ENCODE data around the gene GTF2H1. TPM values are rescaled to one million over a fixed set of nuclear protein-coding genes. Genes with fewer than 3 reads are reported as not detected.
"Not testable (repeated sequence)": the region's sequence is repeated elsewhere in the genome, so short reads cannot be mapped to it uniquely, and the experiment has no call there.

GTF2H1 gene
- total RNA-seq, 1 donor from 2014 or later: 30.8 TPM

DNA sequence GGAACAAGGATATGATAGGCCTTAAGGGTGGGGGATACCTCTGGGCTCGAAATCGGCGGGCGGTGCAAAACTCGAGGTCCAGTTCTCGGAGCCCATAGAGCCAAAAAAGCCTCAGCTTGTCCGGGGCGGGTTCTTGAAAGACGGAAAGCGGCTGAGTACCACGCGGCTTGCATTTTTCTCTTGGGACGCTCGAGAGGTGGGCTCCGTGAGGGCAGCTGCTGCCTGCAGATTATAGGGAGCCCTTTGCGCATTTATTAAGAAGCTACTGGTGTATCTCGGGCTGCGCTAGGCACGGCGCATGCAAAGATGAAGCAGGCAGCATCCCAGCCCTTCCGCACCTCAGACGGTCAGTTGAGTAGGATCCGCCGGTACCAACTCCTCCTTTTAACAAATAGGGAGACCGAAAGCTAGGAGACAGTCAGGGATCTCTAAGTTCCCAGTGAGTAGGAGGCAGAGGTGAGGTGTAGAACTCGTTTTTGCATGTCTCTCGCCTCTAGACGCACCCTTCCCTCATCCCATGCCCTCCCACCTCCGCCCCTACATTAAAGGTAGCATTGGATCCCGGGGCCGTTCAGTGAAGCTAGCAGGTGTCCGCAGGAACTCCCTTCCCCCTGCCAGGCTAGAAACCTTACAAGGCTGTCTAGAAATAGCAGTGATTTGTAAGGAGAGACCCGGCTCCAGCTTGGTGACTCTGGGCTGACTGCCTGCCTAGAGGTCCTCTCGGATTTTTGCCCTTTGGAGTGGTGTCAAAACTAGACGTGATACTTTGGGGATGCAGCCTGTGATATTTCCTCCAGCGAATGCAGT, 72.8 kb downstream of the GTF2H1 start:
- TF ChIP-seq, protein P1, sequence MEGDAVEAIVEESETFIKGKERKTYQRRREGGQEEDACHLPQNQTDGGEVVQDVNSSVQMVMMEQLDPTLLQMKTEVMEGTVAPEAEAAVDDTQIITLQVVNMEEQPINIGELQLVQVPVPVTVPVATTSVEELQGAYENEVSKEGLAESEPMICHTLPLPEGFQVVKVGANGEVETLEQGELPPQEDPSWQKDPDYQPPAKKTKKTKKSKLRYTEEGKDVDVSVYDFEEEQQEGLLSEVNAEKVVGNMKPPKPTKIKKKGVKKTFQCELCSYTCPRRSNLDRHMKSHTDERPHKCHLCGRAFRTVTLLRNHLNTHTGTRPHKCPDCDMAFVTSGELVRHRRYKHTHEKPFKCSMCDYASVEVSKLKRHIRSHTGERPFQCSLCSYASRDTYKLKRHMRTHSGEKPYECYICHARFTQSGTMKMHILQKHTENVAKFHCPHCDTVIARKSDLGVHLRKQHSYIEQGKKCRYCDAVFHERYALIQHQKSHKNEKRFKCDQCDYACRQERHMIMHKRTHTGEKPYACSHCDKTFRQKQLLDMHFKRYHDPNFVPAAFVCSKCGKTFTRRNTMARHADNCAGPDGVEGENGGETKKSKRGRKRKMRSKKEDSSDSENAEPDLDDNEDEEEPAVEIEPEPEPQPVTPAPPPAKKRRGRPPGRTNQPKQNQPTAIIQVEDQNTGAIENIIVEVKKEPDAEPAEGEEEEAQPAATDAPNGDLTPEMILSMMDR (conservative IDR thresholded peaks at IDR 0.05; ENCODE audit: low read depth, low read length): no peak
- no peak for DNase-seq (ENCODE audit: low read depth)
- H3K4me3 ChIP-seq (ENCODE audit: low read depth, low read length): peak overlapping the region; percentile 76

DNA sequence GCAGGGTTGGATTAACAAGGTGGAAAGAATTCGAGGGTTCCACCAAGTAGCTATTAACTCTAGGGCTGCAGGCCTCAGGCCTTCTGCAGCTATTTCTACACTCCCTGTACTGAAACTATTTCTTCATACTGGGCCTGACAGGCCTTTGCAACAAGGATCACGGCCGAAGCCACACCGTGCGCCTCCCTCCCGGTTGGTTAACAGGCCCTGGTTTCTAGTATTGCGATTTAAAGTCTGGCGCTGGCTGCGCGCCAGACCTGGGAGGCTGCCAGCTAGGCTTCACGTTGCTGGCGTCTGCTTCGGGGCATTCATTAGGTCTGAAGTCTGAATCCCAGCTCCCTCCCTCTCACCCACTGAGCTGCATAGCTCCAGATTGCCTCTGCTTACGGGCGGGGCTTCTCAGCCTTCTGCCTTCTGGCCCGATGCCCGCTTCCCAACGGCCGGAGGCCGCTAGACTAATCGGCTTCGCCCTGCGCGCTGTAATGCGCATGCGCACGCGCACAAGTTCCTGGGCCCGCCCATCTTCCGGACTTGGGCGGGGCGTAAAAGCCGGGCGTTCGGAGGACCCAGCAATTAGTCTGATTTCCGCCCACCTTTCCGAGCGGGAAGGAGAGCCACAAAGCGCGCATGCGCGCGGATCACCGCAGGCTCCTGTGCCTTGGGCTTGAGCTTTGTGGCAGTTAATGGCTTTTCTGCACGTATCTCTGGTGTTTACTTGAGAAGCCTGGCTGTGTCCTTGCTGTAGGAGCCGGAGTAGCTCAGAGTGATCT, 73.6 kb downstream of the GTF2H1 start:
- peak; percentile 89 for DNase-seq (ENCODE audit: low read depth)
- H3K4me3 ChIP-seq (ENCODE audit: low read depth, low read length): peak overlapping the region; percentile 76
- TF ChIP-seq, protein P1 (conservative IDR thresholded peaks at IDR 0.05; ENCODE audit: low read depth, low read length): no peak

DNA sequence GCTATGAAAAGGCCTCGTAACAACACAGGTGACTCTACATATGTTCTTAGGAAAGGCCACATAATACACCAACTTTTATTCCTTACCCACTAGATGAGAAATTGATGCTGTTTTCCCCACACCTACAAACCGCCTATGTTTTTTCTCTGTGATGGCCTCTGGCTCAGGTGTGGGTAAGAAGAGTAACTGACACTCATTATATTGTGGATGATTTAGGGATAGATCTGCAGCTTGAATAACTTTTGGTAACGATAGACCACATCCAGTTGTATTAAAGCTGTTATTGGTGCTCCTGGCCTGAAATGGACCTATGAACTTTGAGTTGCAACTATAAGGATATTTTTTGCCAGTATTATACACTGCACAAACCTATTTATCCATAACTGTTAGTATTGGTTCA, 75.6 kb downstream of the GTF2H1 start:
- no peak overlapping the region for H3K4me3 ChIP-seq (ENCODE audit: low read depth, low read length)
- TF ChIP-seq, protein P1 (conservative IDR thresholded peaks at IDR 0.05; ENCODE audit: low read depth, low read length): no peak
- DNase-seq (ENCODE audit: low read depth): no peak

DNA sequence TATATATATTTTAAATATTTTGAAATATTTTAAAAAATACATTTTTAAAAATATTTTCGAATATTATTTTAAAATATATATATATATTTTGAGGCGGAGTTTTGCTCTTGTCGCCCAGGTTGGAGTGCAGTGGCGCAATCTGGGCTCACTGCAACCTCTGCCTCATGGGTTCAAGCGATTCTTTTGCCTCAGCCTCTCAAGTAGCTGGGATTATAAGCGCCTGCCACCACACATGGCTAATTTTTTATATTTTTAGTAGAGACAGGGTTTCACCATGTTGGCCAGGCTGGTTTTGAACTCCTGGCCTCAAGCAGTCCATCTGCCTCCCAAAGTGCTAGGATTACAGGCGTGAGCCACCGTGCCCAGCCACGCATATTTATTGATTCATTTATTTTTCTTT, 78.7 kb downstream of the GTF2H1 start:
- H3K4me3 ChIP-seq (ENCODE audit: low read depth, low read length); DNase-seq (ENCODE audit: low read depth): not testable (repeated sequence)

DNA sequence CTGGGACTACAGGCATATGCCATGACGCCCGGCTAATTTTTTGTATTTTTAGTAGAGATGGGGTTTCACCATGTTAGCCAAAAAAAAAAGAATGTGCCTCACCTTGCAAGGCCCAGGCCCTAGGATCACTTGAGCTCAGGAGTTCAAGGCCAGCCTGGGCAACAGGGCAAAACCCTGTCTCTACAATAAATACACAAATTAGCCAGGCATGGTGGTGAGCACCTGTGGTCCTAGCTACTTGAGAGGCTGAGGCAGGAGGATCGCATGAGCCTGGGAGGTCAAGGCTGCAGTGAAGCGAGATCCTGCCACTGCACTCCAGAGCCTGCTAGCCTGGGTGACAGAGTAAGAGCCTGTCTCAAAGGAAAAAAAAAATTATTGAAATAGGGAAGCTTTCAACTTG, 81.7 kb downstream of the GTF2H1 start:
- H3K4me3 ChIP-seq (ENCODE audit: low read depth, low read length): no peak overlapping the region
- TF ChIP-seq, protein P1 (conservative IDR thresholded peaks at IDR 0.05; ENCODE audit: low read depth, low read length): no peak
- DNase-seq (ENCODE audit: low read depth): no peak

DNA sequence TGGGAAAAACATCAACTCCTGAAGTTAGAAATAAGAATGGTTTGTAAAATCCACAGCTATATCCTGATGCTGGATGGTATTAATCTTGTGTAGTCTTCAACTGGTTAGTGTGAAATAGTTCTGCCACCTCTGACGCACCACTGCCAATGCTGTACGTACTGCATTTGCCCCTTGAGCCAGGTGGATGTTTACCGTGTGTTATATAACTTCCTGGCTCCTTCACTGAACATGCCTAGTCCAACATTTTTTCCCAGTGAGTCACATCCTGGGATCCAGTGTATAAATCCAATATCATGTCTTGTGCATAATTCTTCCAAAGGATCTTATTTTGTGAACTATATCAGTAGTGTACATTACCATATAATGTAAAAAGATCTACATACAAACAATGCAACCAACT, 85.0 kb downstream of the GTF2H1 start:
- not testable (repeated sequence) for DNase-seq (ENCODE audit: low read depth); H3K4me3 ChIP-seq (ENCODE audit: low read depth, low read length)

DNA sequence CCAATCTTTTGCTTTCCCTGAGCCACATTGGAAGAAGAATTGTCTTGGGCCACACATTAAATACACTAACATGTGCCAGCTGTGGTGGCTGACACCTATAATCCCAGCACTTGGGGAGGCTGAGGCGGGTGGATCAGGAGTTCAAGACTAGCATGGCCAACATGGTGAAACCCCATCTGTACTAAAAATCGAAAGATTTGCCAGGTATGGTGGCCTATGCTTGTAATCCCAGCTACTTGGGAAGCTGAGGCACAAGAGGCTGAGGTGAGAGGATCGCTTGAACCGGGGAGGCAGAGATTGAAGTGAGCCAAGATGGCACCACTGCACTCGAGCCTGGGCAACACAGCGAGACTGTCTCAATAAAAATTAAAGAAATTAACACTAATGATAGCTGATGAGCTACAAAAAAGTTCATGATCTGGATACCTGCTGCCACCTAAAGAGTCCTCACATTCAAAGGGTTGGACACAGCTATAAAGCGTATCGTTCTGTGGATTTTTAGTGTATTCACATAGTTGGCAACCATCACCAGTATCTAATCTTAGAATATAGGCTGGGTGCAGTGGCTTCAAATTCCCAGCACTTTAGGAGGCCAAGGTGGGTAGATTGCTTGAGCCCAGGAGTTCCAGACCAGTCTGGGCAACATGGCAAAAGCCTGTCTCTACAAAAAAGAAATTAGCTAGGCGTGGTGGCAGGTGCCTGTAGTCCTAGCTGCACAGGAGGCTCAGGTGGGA, 86.4 kb downstream of the GTF2H1 start:
- TF ChIP-seq, protein P1 (conservative IDR thresholded peaks at IDR 0.05; ENCODE audit: low read depth, low read length): no peak
- H3K4me3 ChIP-seq (ENCODE audit: low read depth, low read length): no peak overlapping the region
- no peak for DNase-seq (ENCODE audit: low read depth)
